Activated CD8-positive, alpha-beta T cell treated with anti-CD3 and anti-CD28 coated beads for 36 hours (primary cell): ENCODE results near the gene ATF7. TPM values are rescaled to one million over a fixed set of nuclear protein-coding genes. Genes with fewer than 3 reads are reported as not detected.

Source experiments
- ATAC-seq: fragments of 200-7000 bp; cut with Tn5 transposase; one replicate; pipeline ENCODE4 v1.10.0; 2021; ENCODE audit warnings: mild to moderate bottlenecking, moderate library complexity
- CTCF ChIA-PET: fragments of 350-600 bp; sonication (Branson Sonifier 250); formaldehyde crosslinking; loops from one replicate; lab custom pipeline; 2021; ENCODE audit warnings: antibody characterized with exemption; lab: Charles Lee
- POLR2A ChIA-PET: fragments of 350-600 bp; sonication (Branson Sonifier 250); formaldehyde crosslinking; loops from one replicate; lab custom pipeline; 2021; ENCODE audit warnings: antibody characterized with exemption; lab: Charles Lee
- DNase-seq: peaks from one replicate; pipeline ENCODE4 v3.0.0-alpha.2; 2020
- H3K27ac Mint-ChIP-seq: one replicate; pipeline ENCODE4 v1.8.0; 2021; ENCODE audit warnings: mild to moderate bottlenecking, mixed read lengths
- H3K27me3 Mint-ChIP-seq: one replicate; pipeline ENCODE4 v1.8.0; 2021; ENCODE audit warnings: mixed read lengths
- H3K36me3 Mint-ChIP-seq: one replicate; pipeline ENCODE4 v1.8.0; 2021; ENCODE audit warnings: low read depth, mixed read lengths
- H3K4me1 Mint-ChIP-seq: one replicate; pipeline ENCODE4 v1.8.0; 2021; ENCODE audit warnings: low read depth, mixed read lengths
- H3K4me3 Mint-ChIP-seq: one replicate; pipeline ENCODE4 v1.8.0; 2021; ENCODE audit warnings: mild to moderate bottlenecking, moderate library complexity, mixed read lengths
- H3K9me3 Mint-ChIP-seq: one replicate; pipeline ENCODE4 v1.8.0; 2021; ENCODE audit warnings: mixed read lengths
- CTCF ChIP-seq: fragments of 200-600 bp; IDR thresholded peaks from one replicate; pipeline ENCODE4 v1.8.0; 2022; ENCODE audit warnings: antibody characterized with exemption, mild to moderate bottlenecking
- intact Hi-C: fragments of 100-400 bp; cut with micrococcal nuclease; formaldehyde crosslinking; loops from one replicate; pipeline ENCODE4 v1.10.0; 2022
- total RNA-seq, 2 experiments: library from RNA; stranded (reverse); gene quantifications; one replicate each; pipeline ENCODE4 v1.2.3, GENCODE V29; 2021

Gene ATF7
- total RNA-seq, 2 experiments from 2014 or later: 22.0 to 22.6 TPM

- intact Hi-C loops: no loop called here
- no peak for TF ChIP-seq CTCF
- Mint-ChIP-seq H3K27me3 (no peaks in the 10 kb centered on the region), H3K27ac (no peak overlapping the region), H3K4me1 (peaks cover 23% of the 10 kb centered on the region), H3K36me3 (peaks cover 9% of the 10 kb centered on the region), H3K9me3 (no peaks in the 10 kb centered on the region), H3K4me3 (no peak overlapping the region)
- DNase-seq: no peak
- no peak for ATAC-seq
- POLR2A ChIA-PET: interaction anchor here (0.7 to 1.2 kb wide), 3 partner anchors 13 to 129 kb away, joined by 3 read pairs; no protein-coding TSS in a partner anchor
- CTCF ChIA-PET: interaction anchor here (0.8 to 1.5 kb wide), 3 partner anchors 101 to 181 kb away, joined by 3 to 4 read pairs (median 3); partner anchors contain the start of gene ATP5MC2
Observed at GRCh38 chr12:53575502-53576249, 50.5 kb downstream of the ATF7 start.

- POLR2A ChIA-PET: interaction anchor here (0.7 to 1.2 kb wide), 2 partner anchors 10 to 40 kb away, joined by 3 read pairs; no protein-coding TSS in a partner anchor
- Mint-ChIP-seq H3K9me3 (no peaks in the 10 kb centered on the region), H3K4me3 (no peak overlapping the region), H3K27me3 (no peaks in the 10 kb centered on the region), H3K36me3 (peaks cover 8% of the 10 kb centered on the region), H3K27ac (peak overlapping the region; percentile 2), H3K4me1 (peaks cover 30% of the 10 kb centered on the region)
- intact Hi-C loops: no loop called here
- CTCF ChIA-PET: interaction anchor here (1.9 kb wide), 1 partner anchor 29 kb away, joined by 7 read pairs; no protein-coding TSS in a partner anchor
- ATAC-seq (no peak), DNase-seq (no peak)
- no peak for TF ChIP-seq CTCF
Observed at GRCh38 chr12:53572134-53572758, 53.9 kb downstream of the ATF7 start.

- Mint-ChIP-seq H3K36me3 (peaks cover 4% of the 10 kb centered on the region), H3K4me1 (peaks cover 27% of the 10 kb centered on the region), H3K27me3 (no peaks in the 10 kb centered on the region), H3K4me3 (no peak overlapping the region), H3K27ac (no peak overlapping the region), H3K9me3 (no peaks in the 10 kb centered on the region)
- TF ChIP-seq CTCF: no peak
- POLR2A ChIA-PET: interaction anchor here (0.6 to 1.2 kb wide), 2 partner anchors 41 to 104 kb away, joined by 3 to 4 read pairs; no protein-coding TSS in a partner anchor
- DNase-seq: no peak
- intact Hi-C loops: no loop called here
- ATAC-seq: no peak
- CTCF ChIA-PET: interaction anchor here (1.9 kb wide), 1 partner anchor 28 kb away, joined by 7 read pairs; no protein-coding TSS in a partner anchor
Observed at GRCh38 chr12:53571295-53571694, 54.9 kb downstream of the ATF7 start.

GRCh38 chr12:53568809-53569557 is 57.2 kb downstream of the ATF7 start:
- Mint-ChIP-seq H3K4me1 (peaks cover 35% of the 10 kb centered on the region), H3K4me3 (no peak overlapping the region), H3K36me3 (peaks cover 4% of the 10 kb centered on the region), H3K27me3 (no peaks in the 10 kb centered on the region), H3K27ac (no peak overlapping the region), H3K9me3 (no peaks in the 10 kb centered on the region)
- ChIA-PET POLR2A (interaction anchor here (0.5 to 0.9 kb wide), 4 partner anchors 10 to 290 kb away, joined by 3 to 4 read pairs (median 3); no protein-coding TSS in a partner anchor), CTCF (interaction anchor here (0.9 to 2.2 kb wide), 2 partner anchors 11 to 26 kb away, joined by 3 to 12 read pairs; no protein-coding TSS in a partner anchor)
- DNase-seq (no peak), ATAC-seq (no peak)
- intact Hi-C loops: no loop called here
- no peak for TF ChIP-seq CTCF
